ENCODE results near the gene SLC35G1.

Gene SLC35G1

GRCh38 chr10:93893646-93894515 is at the start of gene SLC35G1:
SLC35G1 (plus strand) TSS chr10:93893978; CDS start chr10:93894034, 56 bp downstream.
- DNase-seq (ENCODE audit: low spot score), result peak; percentile 88

DNA sequence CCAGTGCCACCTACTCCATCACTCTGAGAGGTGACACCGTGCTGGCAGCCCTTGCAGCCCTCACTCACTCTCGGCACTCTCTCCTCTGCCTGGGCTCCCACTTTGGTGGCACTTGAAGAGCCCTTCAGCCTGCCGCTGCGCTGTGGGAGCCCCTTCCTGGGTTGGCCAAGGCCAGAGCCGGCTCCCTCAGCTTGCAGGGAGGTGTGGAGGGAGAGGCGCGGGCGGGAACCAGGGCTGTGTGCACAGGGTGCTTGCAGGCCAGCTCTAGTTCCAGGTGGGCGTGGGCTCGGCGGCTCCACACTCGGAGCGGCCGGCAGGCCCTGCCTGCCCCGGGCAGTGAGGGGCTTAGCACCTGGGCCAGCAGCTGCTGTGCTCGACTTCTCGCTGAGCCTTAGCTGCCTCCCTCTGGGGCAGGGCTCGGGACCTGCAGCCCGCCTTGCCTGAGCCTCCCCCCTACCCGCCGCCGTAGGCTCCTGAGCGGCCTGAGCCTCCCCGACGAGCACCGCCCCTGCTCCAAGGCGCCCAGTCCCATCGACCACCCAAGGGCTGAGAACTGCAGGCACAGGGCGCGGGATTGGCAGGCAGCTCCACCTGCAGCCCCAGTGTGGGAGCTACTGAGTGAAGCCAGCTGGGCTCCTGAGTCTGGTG is 48.7 kb upstream of the SLC35G1 start:
- no peak for DNase-seq (ENCODE audit: low spot score)

DNA sequence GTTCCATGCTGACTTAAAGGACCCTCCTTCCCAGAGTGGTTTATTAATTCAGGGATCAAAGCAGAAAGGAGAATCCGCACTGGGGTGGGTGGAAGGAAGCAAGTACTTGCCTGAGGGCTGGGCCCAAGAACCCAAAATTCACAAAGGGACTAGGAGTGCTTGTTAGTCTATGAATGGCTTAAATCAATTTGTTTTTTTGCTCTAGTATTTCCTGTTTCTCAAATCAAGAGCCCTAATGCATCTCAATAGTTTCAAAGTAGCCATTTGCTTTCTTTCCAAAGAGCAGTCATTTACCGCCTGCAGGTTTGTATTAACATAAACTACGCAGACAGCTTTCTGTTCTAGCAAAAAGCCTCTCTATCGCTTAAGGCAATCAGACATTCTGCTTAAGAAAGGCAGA is 44.2 kb upstream of the SLC35G1 start:
- no peak for DNase-seq (ENCODE audit: low spot score)

GRCh38 chr10:93850031-93851015 is 43.5 kb upstream of the SLC35G1 start:
- DNase-seq (ENCODE audit: low spot score), result no peak

GRCh38 chr10:93851169-93851568 is 42.6 kb upstream of the SLC35G1 start:
- no peak for DNase-seq (ENCODE audit: low spot score)

- DNase-seq (ENCODE audit: low spot score), result no peak
These were observed 41.2 kb upstream of the SLC35G1 start for GRCh38 chr10:93852476-93853095.

- no peak for DNase-seq (ENCODE audit: low spot score)
These were observed 38.8 kb upstream of the SLC35G1 start for GRCh38 chr10:93854975-93855374.

GRCh38 chr10:93856349-93857145 is 37.2 kb upstream of the SLC35G1 start:
- DNase-seq (ENCODE audit: low spot score), result no peak

DNA sequence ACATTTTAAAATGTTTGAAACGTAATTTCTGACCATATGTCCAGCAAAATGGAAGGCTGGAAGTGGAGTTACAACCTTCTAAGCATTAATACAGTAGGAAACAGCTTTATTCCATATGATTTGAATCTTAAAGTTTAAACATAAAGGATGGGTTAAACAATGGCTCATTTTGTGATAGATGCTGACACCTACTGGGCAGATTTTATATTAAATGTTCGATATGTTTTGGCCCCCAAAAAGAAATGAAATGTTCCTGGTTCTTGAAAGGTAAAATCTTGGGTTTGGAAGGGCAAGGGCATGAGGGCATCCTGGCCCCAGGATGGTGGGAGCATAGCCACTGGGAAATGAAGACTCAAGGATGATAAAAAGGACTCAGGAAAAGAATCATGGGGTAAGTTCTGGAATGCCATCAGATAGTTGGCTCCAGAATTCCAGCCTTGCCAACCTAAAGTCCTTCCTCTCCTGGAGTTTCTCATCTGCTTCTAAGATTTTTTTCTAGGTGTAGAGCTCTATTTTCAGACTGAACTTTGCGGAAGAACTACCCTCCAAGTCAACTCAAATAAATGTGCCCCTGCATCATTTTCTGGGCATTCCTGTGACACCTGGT is 34.6 kb upstream of the SLC35G1 start:
- no peak for DNase-seq (ENCODE audit: low spot score)

DNA sequence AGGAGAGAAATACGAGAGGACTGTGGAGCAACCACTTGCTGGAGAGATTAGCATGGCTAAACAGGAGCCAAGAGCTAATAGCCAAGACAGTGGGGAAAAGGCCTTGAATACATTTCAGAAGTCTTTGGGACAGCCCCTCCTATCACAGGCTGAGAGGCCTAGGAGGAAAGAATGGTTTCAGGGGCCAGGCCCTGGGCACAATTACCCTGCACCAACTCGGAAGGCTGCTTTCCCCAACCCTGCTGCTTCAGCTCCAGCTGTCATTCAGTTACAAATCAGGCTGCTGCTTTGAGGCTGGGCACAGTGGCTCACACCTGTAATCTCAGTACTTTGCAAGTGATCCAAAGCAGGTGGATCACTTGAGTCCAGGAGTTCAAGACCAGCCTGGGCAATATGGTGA is 32.0 kb upstream of the SLC35G1 start:
- DNase-seq (ENCODE audit: low spot score), result no peak

- DNase-seq (ENCODE audit: low spot score), result no peak
These were observed 27.9 kb upstream of the SLC35G1 start for GRCh38 chr10:93865794-93866425.

- DNase-seq (ENCODE audit: low spot score), result no peak
These were observed 26.3 kb upstream of the SLC35G1 start for GRCh38 chr10:93867525-93867924.

DNA sequence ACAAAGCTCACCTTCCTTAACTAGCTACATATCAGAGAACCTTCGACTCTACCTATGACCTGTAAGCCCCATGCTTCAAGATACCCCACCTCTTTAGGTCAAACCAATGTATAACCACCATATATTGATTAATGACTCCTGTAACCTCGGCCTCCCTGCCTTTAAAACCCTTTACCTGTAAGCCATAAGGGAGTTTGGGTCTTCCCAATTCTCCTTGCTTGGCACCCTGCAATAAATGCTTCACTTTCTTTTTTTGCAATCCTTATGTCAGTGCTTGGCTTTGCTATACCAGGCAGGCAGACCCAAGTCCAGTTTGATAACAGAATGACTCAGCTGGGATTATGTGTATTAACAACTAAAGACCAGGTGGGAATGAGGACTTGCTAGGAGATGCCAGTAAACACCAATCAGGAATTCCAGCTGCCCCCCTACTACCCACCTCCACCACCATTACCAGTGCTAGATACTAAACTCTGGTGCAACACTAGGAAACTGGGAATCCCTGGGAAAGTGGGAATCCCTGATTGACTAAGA is 22.0 kb upstream of the SLC35G1 start:
- no peak for DNase-seq (ENCODE audit: low spot score)

DNA sequence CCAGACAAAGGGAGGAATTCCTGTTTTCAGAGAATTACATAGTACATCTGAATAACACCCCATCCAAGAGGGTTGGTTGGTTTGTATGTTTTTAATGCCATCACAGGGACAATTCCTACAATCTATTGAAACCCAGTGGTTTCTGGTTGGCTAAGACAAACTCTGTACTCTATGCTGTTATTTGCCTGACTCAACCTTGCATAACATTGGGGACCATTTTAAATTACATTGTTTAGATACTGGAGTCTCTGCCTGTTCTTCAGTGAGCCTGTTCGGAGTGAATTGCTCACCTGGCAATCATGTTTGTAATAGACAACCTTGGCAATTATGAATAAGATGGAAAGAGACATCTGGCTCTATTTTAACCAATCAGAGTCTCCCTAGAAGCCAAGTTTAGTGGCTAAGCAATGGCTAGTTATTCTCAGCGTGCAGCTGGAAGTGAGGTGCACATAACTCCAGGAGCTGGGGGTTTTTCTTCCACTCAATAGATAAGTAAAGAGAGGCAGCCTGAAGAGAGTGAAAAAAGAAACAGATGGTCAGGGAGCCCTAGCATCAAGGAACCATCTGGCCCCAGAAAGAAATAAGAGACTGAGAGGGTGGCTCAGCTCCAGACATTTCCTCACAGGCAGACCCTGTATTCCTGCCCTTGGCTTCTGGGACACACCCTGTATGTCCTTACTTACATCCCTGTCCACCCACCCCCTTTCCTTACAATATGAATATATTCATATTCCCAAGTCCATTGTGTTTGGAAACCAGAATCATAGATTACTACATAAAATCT is 21.2 kb upstream of the SLC35G1 start:
- DNase-seq (ENCODE audit: low spot score), result no peak

DNA sequence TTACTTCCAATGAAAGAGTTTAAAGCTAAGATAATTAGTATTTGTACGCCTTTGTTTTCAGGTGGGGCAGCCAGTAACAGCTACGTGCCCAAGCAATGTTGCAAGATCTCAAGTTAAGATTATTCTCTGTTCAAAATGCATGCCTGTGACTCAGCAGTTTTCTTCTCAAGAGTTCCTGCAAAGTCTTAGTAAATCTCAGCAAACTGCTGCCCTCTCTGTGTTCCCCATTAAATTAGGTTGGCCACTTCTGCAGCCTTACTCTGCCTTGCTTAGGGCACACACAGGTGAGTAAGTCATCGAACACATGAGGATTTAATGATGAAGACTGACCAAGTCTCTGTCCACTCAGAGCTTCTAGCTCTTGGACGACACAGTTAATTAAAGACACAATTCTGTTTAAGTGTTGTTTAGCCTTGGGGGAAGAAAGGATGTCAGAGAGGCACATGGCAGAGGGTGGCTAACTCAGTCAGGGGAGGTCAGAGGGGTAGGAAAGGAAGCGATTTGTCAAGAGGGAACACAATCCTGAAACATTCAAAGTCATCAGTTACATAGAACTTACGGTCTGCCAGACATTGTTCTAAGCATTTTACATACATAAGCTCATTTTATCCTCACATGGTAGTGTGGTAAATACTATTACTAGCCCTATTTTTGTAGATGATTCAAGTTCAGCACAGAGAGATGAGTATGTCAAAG is 20.2 kb upstream of the SLC35G1 start:
- no peak for DNase-seq (ENCODE audit: low spot score)

DNA sequence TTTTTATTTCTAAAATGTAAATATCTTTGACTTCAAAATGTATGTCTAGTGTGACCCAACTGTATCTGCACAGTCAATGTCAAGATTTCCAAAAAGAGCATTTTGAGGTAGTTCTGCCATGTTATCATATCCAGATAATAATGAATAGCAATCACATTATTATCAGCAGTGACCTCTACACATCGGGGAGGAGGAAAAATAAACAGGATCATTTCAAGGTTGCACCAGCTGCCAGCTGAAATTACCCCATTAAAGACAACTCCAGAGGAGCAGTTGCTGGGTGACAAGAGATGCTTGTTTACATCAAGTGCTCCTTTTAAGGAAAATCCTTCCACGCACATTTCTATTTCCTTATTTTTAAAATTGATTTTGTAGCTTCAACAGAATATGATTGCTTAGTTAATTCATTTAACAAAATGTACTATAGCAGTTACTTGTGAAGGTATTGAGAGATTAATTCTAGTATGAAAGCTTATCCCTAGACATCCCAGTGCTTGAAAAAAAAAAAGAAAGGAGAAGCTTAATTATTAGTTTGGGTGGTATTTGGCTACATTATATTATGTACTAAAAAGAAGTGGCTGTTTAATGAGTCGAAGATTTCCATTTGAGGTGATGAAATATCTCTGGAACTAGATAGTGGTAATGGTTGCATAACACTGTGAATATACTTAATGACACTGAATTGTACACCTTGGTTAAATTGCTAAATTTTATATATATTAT is 19.3 kb upstream of the SLC35G1 start:
- DNase-seq (ENCODE audit: low spot score), result no peak

GRCh38 chr10:93875032-93875358 is 18.8 kb upstream of the SLC35G1 start:
- DNase-seq (ENCODE audit: low spot score), result no peak

- no peak for DNase-seq (ENCODE audit: low spot score)
These were observed 17.4 kb upstream of the SLC35G1 start for GRCh38 chr10:93876381-93876780.

All from ecto neural progenitor cell (in vitro differentiated cells).